Stomach smooth muscle (tissue), 2 donors: ENCODE results near the gene KRTAP5-2.

ENCODE experiments used
- H3K27ac ChIP-seq: one replicate; pipeline ENCODE4 v1.7.0; 2013; ENCODE audit warnings: mild to moderate bottlenecking, low read length, inconsistent platforms
- H3K27me3 ChIP-seq, 2 donors: one replicate each; pipeline ENCODE4 v1.7.0; 2013; ENCODE audit warnings: low read length in 2 of 2; ENCODE audit not compliant: insufficient read depth in 2 of 2, control insufficient read depth in 1 of 2
- H3K36me3 ChIP-seq, 2 donors: one replicate each; pipeline ENCODE4 v1.7.0; 2013; ENCODE audit warnings: low read length in 2 of 2; ENCODE audit not compliant: control insufficient read depth in 2 of 2, insufficient read depth in 2 of 2
- H3K4me1 ChIP-seq: one replicate; pipeline ENCODE4 v1.7.0; 2013; ENCODE audit warnings: low read length; ENCODE audit not compliant: control insufficient read depth, insufficient read depth
- H3K4me3 ChIP-seq, 2 donors: one replicate each; pipeline ENCODE4 v1.7.0; 2013; ENCODE audit warnings: low read length in 2 of 2
- H3K9ac ChIP-seq, 2 donors: one replicate each; pipeline ENCODE4 v1.7.0; 2013; ENCODE audit warnings: low read length in 2 of 2, mild to moderate bottlenecking in 1 of 2
- H3K9me3 ChIP-seq, 2 donors: one replicate each; pipeline ENCODE4 v1.7.0; 2013; ENCODE audit warnings: low read length in 2 of 2; ENCODE audit not compliant: control insufficient read depth in 2 of 2
- donor health status: healthy.
- donor health status: Pancreatic carcinoma.

KRTAP5-2 gene

DNA sequence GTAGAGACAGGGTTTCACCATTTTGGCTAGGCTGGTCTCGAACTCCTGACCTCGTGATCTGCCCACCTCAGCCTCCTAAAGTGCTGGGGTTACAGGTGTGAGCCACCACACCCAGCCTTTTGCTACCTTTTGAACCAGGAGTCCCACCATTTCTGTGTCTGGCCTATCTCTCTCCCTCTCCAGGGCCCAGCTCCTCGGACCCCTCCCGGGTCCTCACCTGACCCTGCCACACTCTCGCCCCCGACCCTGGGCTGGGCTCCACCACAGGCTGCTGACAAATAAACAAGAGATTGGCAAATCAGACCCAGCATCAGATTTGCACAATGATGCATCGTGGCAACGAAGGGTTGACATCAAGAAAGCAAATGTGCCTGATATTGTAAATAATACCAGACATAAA lies 40.2 kb upstream of the KRTAP5-2 start:
- Histone ChIP-seq H3K4me1 (no peaks in the 10 kb centered on the region), H3K27ac (no peak overlapping the region), H3K27me3 (peaks cover 14 to 21% of the 10 kb centered on the region in 2 donors)

GRCh38 chr11:1637628-1638027 lies 39.5 kb upstream of the KRTAP5-2 start:
- Histone ChIP-seq H3K9me3 (no peaks in the 10 kb centered on the region), H3K27ac (no peak overlapping the region), H3K36me3 (no peaks in the 10 kb centered on the region), H3K4me1 (no peaks in the 10 kb centered on the region), H3K4me3 (no peak overlapping the region), H3K27me3 (peaks cover 11 to 22% of the 10 kb centered on the region in 2 donors), H3K9ac (no peak overlapping the region)

More for the DNA sequence above, 40.2 kb upstream of the KRTAP5-2 start:
- Histone ChIP-seq H3K9ac (no peak overlapping the region), H3K4me3 (no peak overlapping the region), H3K9me3 (no peaks in the 10 kb centered on the region), H3K36me3 (no peaks in the 10 kb centered on the region)

GRCh38 chr11:1636291-1636950 lies 38.3 kb upstream of the KRTAP5-2 start:
- Histone ChIP-seq H3K9me3 (no peaks in the 10 kb centered on the region), H3K4me3 (no peak overlapping the region), H3K27ac (no peak overlapping the region), H3K4me1 (no peaks in the 10 kb centered on the region), H3K36me3 (no peaks in the 10 kb centered on the region), H3K27me3 (peaks cover 14 to 29% of the 10 kb centered on the region in 2 donors), H3K9ac (no peak overlapping the region)

GRCh38 chr11:1633864-1634263 lies 35.8 kb upstream of the KRTAP5-2 start:
- Histone ChIP-seq H3K9ac (no peak overlapping the region), H3K36me3 (no peaks in the 10 kb centered on the region), H3K9me3 (no peaks in the 10 kb centered on the region), H3K4me3 (no peak overlapping the region), H3K27ac (no peak overlapping the region), H3K4me1 (no peaks in the 10 kb centered on the region), H3K27me3 (peaks cover 17 to 28% of the 10 kb centered on the region in 2 donors)

DNA sequence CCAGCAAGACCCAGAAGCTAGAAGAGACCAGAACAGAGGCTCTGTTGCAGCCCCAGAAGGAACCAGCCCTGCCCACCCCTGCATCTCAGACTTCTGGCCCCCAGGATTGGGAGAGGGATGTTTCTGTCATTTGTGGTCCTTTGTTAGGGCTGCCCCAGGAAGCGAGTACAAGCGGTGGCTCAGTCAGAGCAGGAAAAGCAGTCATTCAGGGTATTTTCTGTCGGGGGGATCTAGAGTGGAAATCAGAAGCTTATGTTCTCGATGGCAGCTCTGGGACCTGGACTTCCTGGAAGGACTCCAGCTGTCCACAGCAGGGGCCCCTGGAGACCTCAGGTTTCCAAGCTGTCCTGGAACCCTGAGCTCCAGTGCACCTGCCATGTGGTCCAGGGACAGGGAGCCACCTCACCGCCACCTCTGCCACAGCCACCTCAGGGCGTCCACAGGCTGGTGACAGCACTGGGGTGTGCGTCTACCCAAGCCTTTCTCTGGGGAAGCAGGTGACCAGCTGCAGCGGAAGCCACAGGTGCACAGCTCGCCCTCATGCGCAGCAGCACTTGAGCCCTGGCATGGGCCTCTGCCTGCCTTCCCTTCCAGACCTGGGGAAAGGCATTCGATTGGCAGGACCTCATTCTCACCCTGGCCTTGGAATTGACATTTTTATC lies 34.1 kb upstream of the KRTAP5-2 start:
- H3K27ac ChIP-seq, result no peak overlapping the region

DNA sequence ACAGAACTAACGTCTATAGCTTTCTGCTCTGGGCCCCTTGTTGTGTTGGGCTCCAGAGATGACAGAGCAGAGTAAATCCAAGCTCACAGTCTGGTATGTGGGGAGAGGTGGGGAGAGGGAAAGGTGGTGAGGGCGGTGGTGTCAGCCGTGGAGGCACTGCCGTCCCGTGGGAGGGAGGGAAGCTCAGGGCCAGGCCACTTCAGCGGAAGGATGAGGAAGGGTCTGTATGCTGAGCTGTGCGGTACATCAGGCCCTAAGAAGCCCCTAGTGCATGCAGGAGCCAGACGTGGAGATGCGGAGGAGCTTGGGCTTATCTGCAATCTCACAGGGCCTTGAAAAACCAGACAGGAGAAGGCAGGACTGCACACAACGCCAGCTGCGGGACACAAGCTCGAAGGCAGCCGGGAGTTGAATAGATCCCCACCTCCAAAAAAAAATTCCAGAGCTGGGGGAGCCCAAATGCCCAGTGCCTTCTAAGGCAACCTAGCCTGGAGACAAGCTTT lies 33.0 kb upstream of the KRTAP5-2 start:
- no peaks in the 10 kb centered on the region for H3K9me3 ChIP-seq
- H3K4me1 ChIP-seq, result no peaks in the 10 kb centered on the region
- no peak overlapping the region for H3K4me3 ChIP-seq
- no peaks in the 10 kb centered on the region for H3K36me3 ChIP-seq
- H3K9ac ChIP-seq, result no peak overlapping the region
- H3K27ac ChIP-seq, result no peak overlapping the region
- H3K27me3 ChIP-seq, result peaks cover 20 to 33% of the 10 kb centered on the region in 2 donors

More for the DNA sequence above, 34.1 kb upstream of the KRTAP5-2 start:
- H3K27me3 ChIP-seq, result peaks cover 23 to 33% of the 10 kb centered on the region in 2 donors
- no peaks in the 10 kb centered on the region for H3K9me3 ChIP-seq
- no peaks in the 10 kb centered on the region for H3K36me3 ChIP-seq
- H3K4me3 ChIP-seq, result no peak overlapping the region
- H3K9ac ChIP-seq, result no peak overlapping the region
- H3K4me1 ChIP-seq, result no peaks in the 10 kb centered on the region

DNA sequence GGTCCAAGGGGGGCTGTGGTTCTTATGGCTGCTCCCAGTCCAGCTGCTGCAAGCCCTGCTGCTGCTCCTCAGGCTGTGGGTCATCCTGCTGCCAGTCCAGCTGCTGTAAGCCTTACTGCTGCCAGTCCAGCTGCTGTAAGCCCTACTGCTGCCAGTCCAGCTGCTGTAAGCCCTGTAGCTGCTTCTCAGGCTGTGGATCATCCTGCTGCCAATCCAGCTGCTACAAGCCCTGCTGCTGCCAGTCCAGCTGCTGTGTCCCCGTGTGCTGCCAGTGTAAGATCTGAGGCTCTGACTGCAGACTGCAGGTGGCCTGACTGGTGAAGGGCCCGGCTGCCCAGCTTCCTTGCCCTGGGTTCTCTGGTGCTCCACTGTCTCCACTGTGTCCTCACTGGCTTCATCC lies 32.2 kb upstream of the KRTAP5-2 start:
- H3K4me1 ChIP-seq, result no peaks in the 10 kb centered on the region
- no peaks in the 10 kb centered on the region for H3K36me3 ChIP-seq
- H3K27me3 ChIP-seq, result peaks cover 20 to 33% of the 10 kb centered on the region in 2 donors
- no peak overlapping the region for H3K27ac ChIP-seq
- no peak overlapping the region for H3K9ac ChIP-seq
- H3K4me3 ChIP-seq, result no peak overlapping the region
- no peaks in the 10 kb centered on the region for H3K9me3 ChIP-seq

- Histone ChIP-seq H3K4me1 (no peaks in the 10 kb centered on the region), H3K4me3 (no peak within 1 kb of the TSS), H3K9ac (no peak within 1 kb of the TSS), H3K9me3 (no peaks in the 10 kb centered on the region), H3K36me3 (no peaks in the 10 kb centered on the region), H3K27me3 (peaks cover 20 to 33% of the 10 kb centered on the region in 2 donors), H3K27ac (no peak within 1 kb of the TSS)
Measured at GRCh38 chr11:1629326-1630185, 31.5 kb upstream of the KRTAP5-2 start, which contains the start of gene KRTAP5-5. Gene KRTAP5-5 (plus strand): TSS chr11:1629775. CDS start chr11:1629841, 66 bp downstream.

DNA sequence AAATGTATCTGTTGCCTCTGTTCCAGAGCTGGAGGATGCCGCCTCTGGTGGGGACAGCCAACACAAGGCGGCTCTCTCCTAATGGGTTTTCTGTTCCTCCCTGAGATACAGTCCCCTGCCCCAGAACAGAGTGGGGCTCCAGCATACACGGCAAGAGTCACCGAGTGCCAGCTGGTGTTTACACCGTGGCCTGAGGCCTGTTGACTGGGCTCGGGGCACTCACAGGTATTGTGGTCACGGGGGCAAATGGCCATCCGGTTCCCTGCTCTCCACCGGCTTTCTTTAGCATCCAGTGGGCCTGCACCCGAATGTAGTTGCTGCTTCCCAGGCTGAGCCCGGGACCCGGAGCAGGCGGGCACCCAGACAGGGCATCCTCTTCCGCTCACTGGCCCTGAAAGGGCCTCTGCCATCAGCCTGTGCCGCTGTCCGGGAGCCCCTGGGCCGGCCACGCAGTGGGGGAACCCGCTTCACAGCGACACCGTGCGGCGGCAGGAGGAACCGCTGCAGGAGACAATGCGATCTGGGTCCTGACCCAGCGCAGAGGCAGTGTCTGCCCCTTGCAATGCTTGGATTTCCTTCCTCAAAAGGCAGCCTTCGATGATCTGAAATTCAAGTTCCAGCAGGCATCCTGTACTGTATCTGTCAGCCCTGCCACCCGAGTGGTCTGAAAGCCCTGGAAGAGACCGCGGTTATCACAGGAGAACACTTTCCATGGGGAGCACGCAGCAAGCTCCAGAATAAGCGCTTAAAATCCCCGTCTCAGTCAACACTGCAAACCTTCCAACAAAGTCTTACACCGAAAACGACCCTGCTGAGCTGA lies 30.6 kb upstream of the KRTAP5-2 start:
- Histone ChIP-seq H3K4me3 (no peak overlapping the region), H3K27me3 (peaks cover 20 to 28% of the 10 kb centered on the region in 2 donors), H3K4me1 (no peaks in the 10 kb centered on the region), H3K27ac (no peak overlapping the region), H3K36me3 (no peaks in the 10 kb centered on the region), H3K9me3 (no peaks in the 10 kb centered on the region), H3K9ac (no peak overlapping the region)

DNA sequence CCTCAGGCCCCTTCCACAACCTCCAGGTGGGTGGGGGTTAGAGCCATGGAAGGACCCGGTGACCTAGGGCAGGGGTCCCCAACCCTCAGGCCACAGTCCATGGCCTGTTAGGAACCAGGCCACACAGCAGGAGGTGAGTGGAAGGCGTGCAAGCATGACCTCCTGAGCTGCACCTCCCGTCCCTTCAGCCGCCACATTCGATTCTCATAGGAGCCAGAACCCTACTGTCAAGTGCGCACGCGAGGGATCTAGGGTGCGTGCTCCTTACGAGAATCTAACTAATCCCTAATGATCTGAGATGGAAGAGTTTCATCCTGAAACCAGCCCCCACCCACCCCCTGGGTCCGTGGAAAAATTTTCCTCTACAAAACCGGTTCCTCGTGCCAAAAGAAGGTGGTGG lies 27.4 kb upstream of the KRTAP5-2 start:
- no peak overlapping the region for H3K27ac ChIP-seq
- H3K9me3 ChIP-seq, result no peaks in the 10 kb centered on the region
- H3K27me3 ChIP-seq, result peaks cover 12 to 15% of the 10 kb centered on the region in 2 donors
- no peaks in the 10 kb centered on the region for H3K36me3 ChIP-seq
- no peaks in the 10 kb centered on the region for H3K4me1 ChIP-seq
- H3K4me3 ChIP-seq, result no peak overlapping the region
- H3K9ac ChIP-seq, result no peak overlapping the region
